Measurements from ENCODE around the gene GULP1. TPM values are rescaled to one million over a fixed set of nuclear protein-coding genes. Genes with fewer than 3 reads are reported as not detected.

The GULP1 gene
- polyA plus RNA-seq, 1 donor (not counting 4 experiments of a cell fraction or from before 2014, with no cell fraction given): 11.7 TPM

- no peaks in the 10 kb centered on the region for H3K36me3 ChIP-seq (ENCODE audit: control insufficient read depth in 2 of 2, extremely low read depth in 1 of 2, insufficient read depth in 2 of 2, low read length in 2 of 2)
- peaks cover 14% of the 10 kb centered on the region for H3K4me1 ChIP-seq (ENCODE audit: control insufficient read depth, extremely low read depth, insufficient read depth, low read length)
- H3K27me3 ChIP-seq (ENCODE audit: control insufficient read depth, extremely low read depth, insufficient read depth, low read length): no peaks in the 10 kb centered on the region
- H3K4me2 ChIP-seq (ENCODE audit: control insufficient read depth, extremely low read depth, insufficient read depth, low read depth, low read length): no peak overlapping the region
- TF ChIP-seq EZH2 (IDR thresholded peaks at IDR 0.05; ENCODE audit: low read length): no peak
- TF ChIP-seq, protein P1, sequence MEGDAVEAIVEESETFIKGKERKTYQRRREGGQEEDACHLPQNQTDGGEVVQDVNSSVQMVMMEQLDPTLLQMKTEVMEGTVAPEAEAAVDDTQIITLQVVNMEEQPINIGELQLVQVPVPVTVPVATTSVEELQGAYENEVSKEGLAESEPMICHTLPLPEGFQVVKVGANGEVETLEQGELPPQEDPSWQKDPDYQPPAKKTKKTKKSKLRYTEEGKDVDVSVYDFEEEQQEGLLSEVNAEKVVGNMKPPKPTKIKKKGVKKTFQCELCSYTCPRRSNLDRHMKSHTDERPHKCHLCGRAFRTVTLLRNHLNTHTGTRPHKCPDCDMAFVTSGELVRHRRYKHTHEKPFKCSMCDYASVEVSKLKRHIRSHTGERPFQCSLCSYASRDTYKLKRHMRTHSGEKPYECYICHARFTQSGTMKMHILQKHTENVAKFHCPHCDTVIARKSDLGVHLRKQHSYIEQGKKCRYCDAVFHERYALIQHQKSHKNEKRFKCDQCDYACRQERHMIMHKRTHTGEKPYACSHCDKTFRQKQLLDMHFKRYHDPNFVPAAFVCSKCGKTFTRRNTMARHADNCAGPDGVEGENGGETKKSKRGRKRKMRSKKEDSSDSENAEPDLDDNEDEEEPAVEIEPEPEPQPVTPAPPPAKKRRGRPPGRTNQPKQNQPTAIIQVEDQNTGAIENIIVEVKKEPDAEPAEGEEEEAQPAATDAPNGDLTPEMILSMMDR (optimal IDR thresholded peaks at IDR 0.05 in 1 of 3, IDR thresholded peaks at IDR 0.05 in 1 of 3, conservative IDR thresholded peaks at IDR 0.05 in 1 of 3; ENCODE audit: extremely low read depth in 1 of 3, insufficient read depth in 2 of 3, low read length in 3 of 3): no peak
- no peak overlapping the region for H2AFZ ChIP-seq (ENCODE audit: control insufficient read depth, low read length)
- H3K9ac ChIP-seq (ENCODE audit: control insufficient read depth, extremely low read depth, insufficient read depth, low read length): no peak overlapping the region
- H3K27ac ChIP-seq (ENCODE audit: control insufficient read depth, insufficient read depth, low read length): no peak overlapping the region
- H3K4me3 ChIP-seq (ENCODE audit: control insufficient read depth in 2 of 3, extremely low read depth in 1 of 3, insufficient read depth in 2 of 3, low read depth in 1 of 3, low read length in 3 of 3): no peak overlapping the region
- H3K9me3 ChIP-seq (ENCODE audit: control insufficient read depth, low read depth, low read length): no peaks in the 10 kb centered on the region
- dilution Hi-C loops (cut with MboI; ENCODE audit: extremely low pct_ligation_motif_present, low sequenced_read_pairs): no loop called here
- H3K9me1 ChIP-seq (ENCODE audit: control insufficient read depth, extremely low read depth, insufficient read depth, low read length): no peaks in the 10 kb centered on the region
- DNase-seq (ENCODE audit: low read depth, low spot score): no peak
- FAIRE-seq: no peak
- H3K79me2 ChIP-seq (ENCODE audit: control insufficient read depth, insufficient read depth, low read length): no peaks in the 10 kb centered on the region
- no peaks in the 10 kb centered on the region for H4K20me1 ChIP-seq (ENCODE audit: control insufficient read depth, extremely low read depth, insufficient read depth, low read length)
Observed at GRCh38 chr2:188517549-188518215, 226.0 kb downstream of the GULP1 start.

GRCh38 chr2:188518381-188518780, 226.7 kb downstream of the GULP1 start:
- Histone ChIP-seq H3K9me3 (ENCODE audit: control insufficient read depth, low read depth, low read length) (no peaks in the 10 kb centered on the region), H3K9ac (ENCODE audit: control insufficient read depth, extremely low read depth, insufficient read depth, low read length) (no peak overlapping the region), H3K27me3 (ENCODE audit: control insufficient read depth, extremely low read depth, insufficient read depth, low read length) (no peaks in the 10 kb centered on the region), H3K4me1 (ENCODE audit: control insufficient read depth, extremely low read depth, insufficient read depth, low read length) (peaks cover 14% of the 10 kb centered on the region), H3K27ac (ENCODE audit: control insufficient read depth, insufficient read depth, low read length) (no peak overlapping the region), H3K36me3 (ENCODE audit: control insufficient read depth in 2 of 2, extremely low read depth in 1 of 2, insufficient read depth in 2 of 2, low read length in 2 of 2) (no peaks in the 10 kb centered on the region), H2AFZ (ENCODE audit: control insufficient read depth, low read length) (peak overlapping the region; percentile 49), H3K4me2 (ENCODE audit: control insufficient read depth, extremely low read depth, insufficient read depth, low read depth, low read length) (peak overlapping the region; percentile 30), H4K20me1 (ENCODE audit: control insufficient read depth, extremely low read depth, insufficient read depth, low read length) (no peaks in the 10 kb centered on the region), H3K4me3 (ENCODE audit: control insufficient read depth in 2 of 3, extremely low read depth in 1 of 3, insufficient read depth in 2 of 3, low read depth in 1 of 3, low read length in 3 of 3) (peak overlapping the region in 1 of 3 experiments; percentile 25), H3K9me1 (ENCODE audit: control insufficient read depth, extremely low read depth, insufficient read depth, low read length) (no peaks in the 10 kb centered on the region), H3K79me2 (ENCODE audit: control insufficient read depth, insufficient read depth, low read length) (no peaks in the 10 kb centered on the region)
- no peak for TF ChIP-seq EZH2 (IDR thresholded peaks at IDR 0.05; ENCODE audit: low read length)
- TF ChIP-seq, protein P1 (optimal IDR thresholded peaks at IDR 0.05 in 1 of 3, IDR thresholded peaks at IDR 0.05 in 1 of 3, conservative IDR thresholded peaks at IDR 0.05 in 1 of 3; ENCODE audit: extremely low read depth in 1 of 3, insufficient read depth in 2 of 3, low read length in 3 of 3): no peak
- dilution Hi-C loops (cut with MboI; ENCODE audit: extremely low pct_ligation_motif_present, low sequenced_read_pairs): no loop called here
- peak; percentile 19 for DNase-seq (ENCODE audit: low read depth, low spot score)
- FAIRE-seq: peak; percentile 83
